BLaER1 treated with 17β-estradiol and CSF1 and Interleukin-3, amounts not matched to agents 10 nM and 100 nM (cell line): ENCODE results near the gene PTPRCAP.

ENCODE experiments used
- H3K27ac ChIP-seq, 11 experiments: shearing (Covaris generic); formaldehyde crosslinking; 2 replicates each; pipeline ENCODE4 v1.8.1; 2022
- H3K27me3 ChIP-seq, 11 experiments: shearing (Covaris generic); formaldehyde crosslinking; 2 replicates each; pipeline ENCODE4 v1.8.1; 2022
- H3K36me3 ChIP-seq, 11 experiments: shearing (Covaris generic); formaldehyde crosslinking; 2 replicates each; pipeline ENCODE4 v1.8.1; 2022
- H3K4me1 ChIP-seq, 10 experiments: shearing (Covaris generic); formaldehyde crosslinking; 2 replicates each; pipeline ENCODE4 v1.8.1; 2022
- H3K4me2 ChIP-seq, 11 experiments: shearing (Covaris generic); formaldehyde crosslinking; 2 replicates each; pipeline ENCODE4 v1.8.1; 2022
- H3K4me3 ChIP-seq, 10 experiments: shearing (Covaris generic); formaldehyde crosslinking; 2 replicates each; pipeline ENCODE4 v1.8.1; 2022
- H3K9ac ChIP-seq, 11 experiments: shearing (Covaris generic); formaldehyde crosslinking; 2 replicates each; pipeline ENCODE4 v1.8.1; 2022
- H3K9me3 ChIP-seq, 11 experiments: shearing (Covaris generic); formaldehyde crosslinking; replicated peaks in 1 of 11; 2 replicates each; pipeline ENCODE4 v1.8.1; 2022
- H4K20me1 ChIP-seq, 11 experiments: shearing (Covaris generic); formaldehyde crosslinking; 2 replicates each; pipeline ENCODE4 v1.8.1; 2022
- Cebpa-rat ChIP-seq, 11 experiments: shearing (Covaris generic); IDR thresholded peaks; 2 replicates each; pipeline ENCODE4 v1.8.1; 2022

The PTPRCAP gene

DNA sequence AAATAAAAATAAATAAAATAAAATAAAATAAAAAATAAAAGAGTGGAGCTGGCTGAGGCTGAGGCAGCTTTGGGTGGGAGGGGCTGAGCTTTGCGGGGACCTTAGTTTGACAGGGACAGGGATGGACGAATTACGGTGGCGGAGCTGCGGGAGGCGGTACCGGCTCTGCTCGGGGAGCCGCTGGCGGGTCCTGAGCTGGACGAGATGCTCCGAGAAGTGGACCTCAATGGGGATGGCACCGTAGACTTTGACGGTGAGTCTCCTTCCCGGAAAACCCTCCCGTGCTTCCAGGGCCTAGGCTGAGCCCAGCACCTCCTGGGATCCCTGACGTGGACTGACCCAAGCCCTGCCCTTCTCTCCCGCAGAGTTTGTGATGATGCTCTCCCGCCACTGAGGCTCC, 20.8 kb upstream of the PTPRCAP start:
- H3K4me2 ChIP-seq: no peak overlapping the region
- peaks cover 12 to 20% (median 16%) of the 10 kb centered on the region in 10 experiments; a peak in 19 of 20 replicates for H3K4me1 ChIP-seq
- no peaks in the 10 kb centered on the region for H4K20me1 ChIP-seq
- no peaks in the 10 kb centered on the region for H3K36me3 ChIP-seq
- no peak overlapping the region for H3K9ac ChIP-seq
- no peaks in the 10 kb centered on the region for H3K9me3 ChIP-seq
- H3K4me3 ChIP-seq: no peak overlapping the region
- no peak overlapping the region for H3K27ac ChIP-seq
- H3K27me3 ChIP-seq: no peaks in the 10 kb centered on the region
- TF ChIP-seq Cebpa-rat (IDR thresholded peaks at IDR 0.05): no peak

GRCh38 chr11:67457453-67457852, 20.0 kb upstream of the PTPRCAP start:
- Histone ChIP-seq H3K27ac (no peak overlapping the region), H3K9ac (no peak overlapping the region), H3K4me1 (peaks cover 11 to 20% (median 14%) of the 10 kb centered on the region in 10 experiments; a peak in 19 of 20 replicates), H3K36me3 (no peaks in the 10 kb centered on the region), H3K4me3 (no peak overlapping the region), H3K27me3 (no peaks in the 10 kb centered on the region), H4K20me1 (no peaks in the 10 kb centered on the region), H3K4me2 (no peak overlapping the region), H3K9me3 (no peaks in the 10 kb centered on the region)
- no peak for TF ChIP-seq Cebpa-rat (IDR thresholded peaks at IDR 0.05)

GRCh38 chr11:67456068-67456705, 18.7 kb upstream of the PTPRCAP start:
- no peak overlapping the region for H3K27ac ChIP-seq
- no peaks in the 10 kb centered on the region for H3K27me3 ChIP-seq
- no peaks in the 10 kb centered on the region for H3K9me3 ChIP-seq
- H4K20me1 ChIP-seq: no peaks in the 10 kb centered on the region
- no peak for TF ChIP-seq Cebpa-rat (IDR thresholded peaks at IDR 0.05)
- no peaks in the 10 kb centered on the region for H3K36me3 ChIP-seq
- H3K4me3 ChIP-seq: no peak overlapping the region
- H3K9ac ChIP-seq: peak overlapping the region in 1 of 11 experiments; percentile 35; a peak in 1 of 22 replicates
- H3K4me1 ChIP-seq: peaks cover 13 to 33% (median 23%) of the 10 kb centered on the region in 10 experiments
- H3K4me2 ChIP-seq: no peak overlapping the region; a peak in 1 of 22 replicates

GRCh38 chr11:67455054-67455453, 17.6 kb upstream of the PTPRCAP start, which contains the start of gene CABP4:
CABP4 (plus strand) TSS chr11:67455354; CDS start chr11:67455424, 70 bp downstream.
- H3K4me3 ChIP-seq: no peak within 1 kb of the TSS
- TF ChIP-seq Cebpa-rat (IDR thresholded peaks at IDR 0.05): no peak
- H3K27ac ChIP-seq: 0 out of 22 replicates have a peak within 1 kb of the TSS, but pooled peaks of 1 of the 11 experiments have one; percentile 4
- H3K4me2 ChIP-seq: no peak within 1 kb of the TSS; a peak in 1 of 22 replicates
- H4K20me1 ChIP-seq: no peaks in the 10 kb centered on the region
- no peaks in the 10 kb centered on the region for H3K36me3 ChIP-seq
- H3K9ac ChIP-seq: peak within 1 kb of the TSS in 3 of 11 experiments; percentile 35 to 51 (median 35); a peak in 2 of 22 replicates
- peaks cover 13 to 40% (median 29%) of the 10 kb centered on the region in 10 experiments for H3K4me1 ChIP-seq
- H3K27me3 ChIP-seq: no peaks in the 10 kb centered on the region
- no peaks in the 10 kb centered on the region for H3K9me3 ChIP-seq

DNA sequence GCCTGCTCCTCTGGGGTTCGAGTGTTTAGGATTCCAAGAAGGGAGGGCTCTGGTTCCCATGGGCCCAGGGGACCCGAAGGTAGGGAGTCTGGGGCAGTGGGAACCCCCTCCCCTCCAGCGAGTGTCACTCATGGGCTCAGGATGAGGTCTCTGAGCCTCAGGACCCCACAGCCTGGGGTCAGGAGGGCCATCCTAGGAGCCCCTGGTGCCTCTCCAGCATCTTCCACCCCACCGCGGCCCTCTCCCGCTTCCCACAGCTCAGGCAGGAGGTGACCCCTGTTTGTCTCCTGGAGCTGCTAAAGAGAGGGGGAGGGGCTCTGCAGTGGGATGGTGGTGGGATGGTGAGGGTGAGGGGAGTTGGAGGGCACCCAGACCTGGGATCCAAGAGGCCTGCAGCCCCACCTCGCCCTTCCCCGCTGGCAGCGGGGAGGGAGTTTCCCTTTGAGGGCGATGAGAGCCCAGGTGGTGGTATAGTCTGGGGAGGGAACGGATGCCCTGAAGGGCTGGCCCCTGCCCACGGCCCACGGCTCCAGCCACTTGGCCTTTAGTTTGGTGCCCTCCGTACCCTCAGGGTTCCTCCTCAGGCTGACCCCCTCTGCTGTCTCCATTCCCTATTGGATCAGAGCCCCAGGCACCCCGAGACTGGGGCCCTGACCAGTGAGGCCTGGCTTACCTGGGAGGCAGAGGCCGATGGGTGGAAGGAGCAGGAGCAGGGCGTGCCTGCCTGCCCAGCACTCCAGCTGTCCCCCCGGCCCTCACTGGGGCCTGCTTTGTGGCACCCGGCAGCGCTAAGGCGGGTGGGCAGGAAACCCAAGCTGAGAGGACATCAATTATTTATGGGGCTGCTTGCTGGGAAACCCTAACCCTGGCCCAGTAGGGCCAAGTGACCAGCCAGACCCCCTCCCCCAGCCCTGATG, 16.6 kb upstream of the PTPRCAP start:
- Histone ChIP-seq H3K36me3 (no peaks in the 10 kb centered on the region), H3K27ac (0 out of 22 replicates have a peak overlapping the region, but pooled peaks of 1 of the 11 experiments have one; percentile 4), H3K4me3 (no peak overlapping the region), H3K4me2 (no peak overlapping the region), H3K9me3 (no peaks in the 10 kb centered on the region), H3K4me1 (peaks cover 13 to 40% (median 29%) of the 10 kb centered on the region in 10 experiments), H3K9ac (peak overlapping the region in 2 of 11 experiments; percentile 35 to 51; a peak in 1 of 22 replicates), H3K27me3 (no peaks in the 10 kb centered on the region), H4K20me1 (no peaks in the 10 kb centered on the region; a peak in 1 of 22 replicates)
- TF ChIP-seq Cebpa-rat (IDR thresholded peaks at IDR 0.05): no peak

DNA sequence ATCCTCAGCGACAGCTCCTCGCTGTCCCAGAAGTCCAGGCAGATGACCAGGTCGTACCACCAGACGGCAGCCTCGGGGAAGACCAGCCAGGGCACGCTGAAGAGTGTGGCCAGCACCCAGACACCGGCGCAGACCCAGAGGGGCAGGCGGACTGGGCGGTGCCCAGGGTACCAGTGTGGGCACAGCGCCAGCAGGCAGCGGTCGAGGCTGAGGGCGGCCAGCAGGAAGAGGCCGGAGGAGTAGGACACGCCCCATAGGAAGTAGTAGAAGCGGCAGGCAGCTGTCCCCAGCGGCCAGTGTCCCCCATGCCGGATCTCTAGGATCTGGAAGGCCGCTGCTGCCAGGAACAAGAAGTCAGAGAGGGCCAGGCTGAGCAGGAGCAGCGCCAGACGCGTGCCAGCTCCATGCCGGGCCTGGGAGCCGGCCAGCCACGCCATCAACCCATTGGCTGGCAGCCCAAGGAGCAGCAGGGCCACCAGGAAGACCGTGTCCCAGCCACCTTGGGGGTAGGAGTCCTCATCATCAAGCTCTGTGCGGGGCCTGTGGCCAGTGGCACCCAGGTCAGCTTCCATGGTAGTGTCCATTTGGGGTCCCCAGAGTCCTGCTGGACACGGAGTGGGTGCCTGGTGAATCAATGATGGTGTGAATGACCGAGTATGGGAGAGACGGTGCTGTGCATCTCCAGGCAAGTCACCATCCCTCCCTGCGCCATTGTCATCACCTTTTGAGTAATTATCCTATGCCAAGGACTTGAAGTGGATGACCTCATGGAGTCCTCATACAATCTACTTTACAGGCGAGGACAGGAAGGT, 14.9 kb upstream of the PTPRCAP start, which contains the start of gene GPR152:
TSS of gene GPR152 (minus strand) at position 589 of the 812 bp plus-strand sequence. CDS start at position 584, 5 bp downstream.
- Histone ChIP-seq H3K27me3 (no peaks in the 10 kb centered on the region), H3K36me3 (no peaks in the 10 kb centered on the region), H3K4me2 (peak within 1 kb of the TSS in 7 of 11 experiments; percentile 3 to 92 (median 10); a peak in 9 of 22 replicates), H3K9me3 (no peaks in the 10 kb centered on the region), H3K4me3 (no peak within 1 kb of the TSS), H3K9ac (peak within 1 kb of the TSS in 5 of 11 experiments; percentile 9 to 65 (median 37); a peak in 5 of 22 replicates), H4K20me1 (no peaks in the 10 kb centered on the region; a peak in 1 of 22 replicates), H3K27ac (peak within 1 kb of the TSS in 2 of 11 experiments; percentile 16 to 41; a peak in 1 of 22 replicates), H3K4me1 (peaks cover 22 to 57% (median 38%) of the 10 kb centered on the region in 10 experiments)
- TF ChIP-seq Cebpa-rat (IDR thresholded peaks at IDR 0.05): no peak

DNA sequence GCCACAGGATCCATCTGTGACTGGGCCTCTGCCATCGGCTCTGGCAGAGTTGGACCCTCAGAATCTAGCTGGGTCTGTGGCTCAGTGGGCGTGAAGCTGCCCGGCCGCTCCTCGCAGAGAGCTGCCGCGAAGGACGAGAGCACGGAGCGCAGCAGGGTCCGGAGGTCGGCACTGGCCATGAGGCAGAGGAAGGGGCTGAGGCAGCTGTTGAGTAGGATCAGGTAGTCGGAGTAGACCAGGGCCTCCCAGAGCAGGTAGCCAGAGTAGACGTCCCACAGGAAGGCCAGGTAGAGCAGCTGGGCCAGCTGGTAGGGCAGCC, 14.1 kb upstream of the PTPRCAP start:
- no peaks in the 10 kb centered on the region for H3K9me3 ChIP-seq
- no peak for TF ChIP-seq Cebpa-rat (IDR thresholded peaks at IDR 0.05)
- H3K27ac ChIP-seq: peak overlapping the region in 2 of 11 experiments; percentile 16 to 41; a peak in 1 of 22 replicates
- H3K4me1 ChIP-seq: peaks cover 29 to 64% (median 45%) of the 10 kb centered on the region in 10 experiments
- H3K4me3 ChIP-seq: no peak overlapping the region
- peak overlapping the region in 7 of 11 experiments; percentile 3 to 92 (median 9); a peak in 8 of 22 replicates for H3K4me2 ChIP-seq
- no peaks in the 10 kb centered on the region for H3K27me3 ChIP-seq
- no peaks in the 10 kb centered on the region; a peak in 1 of 22 replicates for H4K20me1 ChIP-seq
- H3K36me3 ChIP-seq: no peaks in the 10 kb centered on the region
- H3K9ac ChIP-seq: peak overlapping the region in 6 of 11 experiments; percentile 3 to 65 (median 38); a peak in 5 of 22 replicates
